ENCODE data around the gene FRMD6.

The FRMD6 gene

DNA sequence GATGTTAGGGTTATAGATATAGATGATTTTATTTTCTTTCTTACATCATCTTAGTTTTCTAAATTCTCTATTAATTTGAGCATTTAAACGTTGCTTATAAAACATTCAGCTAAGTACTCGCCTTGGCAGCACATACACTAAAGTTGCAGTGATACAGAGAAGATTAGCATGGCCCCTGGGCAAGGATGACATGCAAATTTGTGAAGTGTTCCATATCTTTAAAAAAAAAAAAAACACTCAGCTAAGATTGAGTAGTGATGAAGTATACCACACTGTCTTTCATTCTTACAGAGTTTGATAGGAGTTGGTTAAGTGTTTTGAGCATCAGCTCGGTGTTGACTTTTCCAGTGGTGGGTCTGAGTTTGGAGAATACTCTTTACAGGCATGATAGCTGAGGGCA lies 72.3 kb downstream of the FRMD6 start:
- Histone ChIP-seq H3K27me3 (no peaks in the 10 kb centered on the region), H3K4me1 (no peaks in the 10 kb centered on the region), H3K4me3 (ENCODE audit: low read depth, low read length) (no peak overlapping the region), H3K36me3 (peaks cover 51% of the 10 kb centered on the region), H3K9me3 (no peaks in the 10 kb centered on the region)
- DNase-seq = no peak
- TF ChIP-seq, protein P1, sequence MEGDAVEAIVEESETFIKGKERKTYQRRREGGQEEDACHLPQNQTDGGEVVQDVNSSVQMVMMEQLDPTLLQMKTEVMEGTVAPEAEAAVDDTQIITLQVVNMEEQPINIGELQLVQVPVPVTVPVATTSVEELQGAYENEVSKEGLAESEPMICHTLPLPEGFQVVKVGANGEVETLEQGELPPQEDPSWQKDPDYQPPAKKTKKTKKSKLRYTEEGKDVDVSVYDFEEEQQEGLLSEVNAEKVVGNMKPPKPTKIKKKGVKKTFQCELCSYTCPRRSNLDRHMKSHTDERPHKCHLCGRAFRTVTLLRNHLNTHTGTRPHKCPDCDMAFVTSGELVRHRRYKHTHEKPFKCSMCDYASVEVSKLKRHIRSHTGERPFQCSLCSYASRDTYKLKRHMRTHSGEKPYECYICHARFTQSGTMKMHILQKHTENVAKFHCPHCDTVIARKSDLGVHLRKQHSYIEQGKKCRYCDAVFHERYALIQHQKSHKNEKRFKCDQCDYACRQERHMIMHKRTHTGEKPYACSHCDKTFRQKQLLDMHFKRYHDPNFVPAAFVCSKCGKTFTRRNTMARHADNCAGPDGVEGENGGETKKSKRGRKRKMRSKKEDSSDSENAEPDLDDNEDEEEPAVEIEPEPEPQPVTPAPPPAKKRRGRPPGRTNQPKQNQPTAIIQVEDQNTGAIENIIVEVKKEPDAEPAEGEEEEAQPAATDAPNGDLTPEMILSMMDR (IDR thresholded peaks at IDR 0.05; ENCODE audit: low read depth, low read length) = no peak

DNA sequence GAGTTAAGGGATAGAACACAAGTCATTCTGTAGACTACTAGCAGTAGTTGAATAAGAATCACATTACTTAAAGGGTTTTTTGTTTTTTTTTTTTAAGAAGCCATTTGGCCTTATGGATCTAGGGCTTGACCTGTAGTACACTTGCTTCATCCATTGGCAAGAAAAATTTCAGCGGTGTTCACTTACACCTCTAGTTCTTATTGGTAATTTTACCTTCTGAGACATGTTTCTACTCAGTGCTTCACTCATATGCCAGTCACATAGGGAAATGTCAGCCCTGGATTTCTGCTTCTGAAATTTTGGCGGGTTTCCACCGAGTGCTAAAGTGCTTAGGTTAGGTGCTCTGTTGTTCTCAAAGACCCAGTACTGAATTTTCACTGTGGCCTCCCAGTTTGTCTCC lies 72.9 kb downstream of the FRMD6 start:
- Histone ChIP-seq H3K36me3 (peaks cover 49% of the 10 kb centered on the region), H3K27me3 (no peaks in the 10 kb centered on the region), H3K4me1 (no peaks in the 10 kb centered on the region), H3K4me3 (ENCODE audit: low read depth, low read length) (no peak overlapping the region), H3K9me3 (no peaks in the 10 kb centered on the region)
- DNase-seq = no peak
- TF ChIP-seq, protein P1 (IDR thresholded peaks at IDR 0.05; ENCODE audit: low read depth, low read length) = no peak

DNA sequence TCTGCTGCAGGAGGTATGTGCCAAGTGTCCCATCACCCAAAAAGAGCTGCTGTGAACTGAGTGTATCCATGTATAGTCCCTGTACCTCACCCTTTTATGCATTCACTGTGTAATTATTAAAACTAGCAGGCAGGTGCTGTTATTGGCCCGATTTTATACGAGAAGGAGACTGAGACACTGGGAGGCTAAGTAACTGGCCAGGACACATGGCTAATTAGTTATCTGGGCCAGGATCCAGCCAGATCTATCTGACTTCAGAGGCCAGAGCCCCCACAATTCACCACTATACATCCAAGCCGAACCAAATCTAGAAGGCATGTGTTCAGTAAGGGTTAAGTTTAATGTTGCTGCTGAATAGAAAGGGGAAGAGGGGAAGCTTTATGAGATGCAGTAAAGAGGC lies 73.4 kb downstream of the FRMD6 start:
- Histone ChIP-seq H3K4me1 (no peaks in the 10 kb centered on the region), H3K36me3 (peaks cover 46% of the 10 kb centered on the region), H3K4me3 (ENCODE audit: low read depth, low read length) (no peak overlapping the region), H3K9me3 (no peaks in the 10 kb centered on the region), H3K27me3 (no peaks in the 10 kb centered on the region)
- DNase-seq = no peak
- TF ChIP-seq, protein P1 (IDR thresholded peaks at IDR 0.05; ENCODE audit: low read depth, low read length) = no peak

DNA sequence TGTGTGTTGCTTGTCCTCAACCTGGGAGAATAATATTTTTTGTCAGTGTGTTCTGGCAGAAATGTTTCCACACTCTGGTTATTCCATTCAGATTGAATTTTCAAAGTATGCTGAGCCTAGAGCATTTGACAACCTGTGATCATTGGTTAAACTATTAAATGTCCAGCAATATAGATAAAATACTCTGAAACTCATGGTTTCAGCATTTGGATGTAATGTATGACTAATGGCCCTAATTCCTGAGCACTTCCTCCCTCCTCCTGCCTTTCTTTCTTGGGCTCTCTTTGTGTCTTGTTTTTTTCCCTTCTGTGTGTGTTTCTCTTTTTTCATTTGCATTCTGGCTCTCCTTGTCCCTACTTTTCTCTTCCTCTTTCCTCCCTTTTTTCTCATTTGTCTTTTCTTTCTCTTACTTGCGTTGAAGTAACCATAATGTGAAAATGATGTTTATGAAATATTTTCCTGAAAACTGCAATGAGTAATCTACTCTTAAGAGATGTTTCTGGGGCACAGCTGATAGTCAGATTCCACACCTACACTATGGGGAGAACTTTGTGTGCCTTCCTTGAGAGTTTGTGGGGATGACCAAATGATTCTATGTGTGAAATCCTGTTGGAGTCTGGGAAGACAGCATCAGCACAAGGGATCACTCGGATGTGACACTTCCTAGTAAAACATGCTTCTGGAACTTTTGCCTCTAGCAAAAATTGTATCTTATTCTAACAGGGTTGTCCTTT lies 74.6 kb downstream of the FRMD6 start:
- Histone ChIP-seq H3K4me3 (ENCODE audit: low read depth, low read length) (no peak overlapping the region), H3K9me3 (no peaks in the 10 kb centered on the region), H3K27me3 (no peaks in the 10 kb centered on the region), H3K4me1 (no peaks in the 10 kb centered on the region), H3K36me3 (peaks cover 34% of the 10 kb centered on the region)
- DNase-seq = no peak
- TF ChIP-seq, protein P1 (IDR thresholded peaks at IDR 0.05; ENCODE audit: low read depth, low read length) = no peak

DNA sequence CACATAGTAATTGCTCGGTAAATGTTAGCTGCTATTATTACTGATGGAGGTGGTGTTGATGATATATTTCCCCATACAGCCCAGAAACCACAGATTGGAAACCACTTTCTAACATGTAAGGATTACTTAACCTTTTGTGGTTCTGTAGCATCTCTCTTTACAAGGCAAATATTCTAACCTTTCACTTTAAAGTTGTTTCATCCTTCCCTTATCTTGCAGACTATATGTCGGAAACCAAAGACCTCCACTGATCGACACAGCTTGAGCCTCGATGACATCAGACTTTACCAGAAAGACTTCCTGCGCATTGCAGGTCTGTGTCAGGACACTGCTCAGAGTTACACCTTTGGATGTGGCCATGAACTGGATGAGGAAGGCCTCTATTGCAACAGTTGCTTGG lies 75.8 kb downstream of the FRMD6 start:
- no peaks in the 10 kb centered on the region for H3K9me3 ChIP-seq
- DNase-seq = no peak
- peaks cover 25% of the 10 kb centered on the region for H3K36me3 ChIP-seq
- no peak overlapping the region for H3K4me3 ChIP-seq (ENCODE audit: low read depth, low read length)
- TF ChIP-seq, protein P1 (IDR thresholded peaks at IDR 0.05; ENCODE audit: low read depth, low read length) = no peak
- H3K4me1 ChIP-seq = no peaks in the 10 kb centered on the region
- no peaks in the 10 kb centered on the region for H3K27me3 ChIP-seq

DNA sequence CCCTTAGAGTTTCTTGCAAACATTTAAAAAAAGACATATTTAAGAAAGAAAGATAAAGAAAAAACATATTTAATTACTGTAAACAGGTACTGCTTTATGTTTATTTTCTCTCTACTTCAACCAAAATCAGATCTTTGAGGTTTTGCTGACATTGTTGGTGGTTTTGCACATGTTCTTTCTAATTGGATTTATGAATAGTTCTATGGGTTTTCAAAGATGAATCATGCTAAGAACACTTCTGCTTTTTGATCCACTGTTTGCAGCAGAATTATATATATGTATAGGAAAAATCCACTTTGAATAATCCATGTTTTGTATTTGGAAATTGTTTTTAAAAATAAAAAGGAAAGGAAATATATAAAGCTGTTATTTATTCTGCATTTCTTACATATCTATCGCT lies 78.4 kb downstream of the FRMD6 start:
- no peaks in the 10 kb centered on the region for H3K9me3 ChIP-seq
- no peak for DNase-seq
- H3K27me3 ChIP-seq = no peaks in the 10 kb centered on the region
- no peaks in the 10 kb centered on the region for H3K4me1 ChIP-seq
- TF ChIP-seq, protein P1 (IDR thresholded peaks at IDR 0.05; ENCODE audit: low read depth, low read length) = no peak
- H3K36me3 ChIP-seq = peaks cover 19% of the 10 kb centered on the region
- H3K4me3 ChIP-seq (ENCODE audit: low read depth, low read length) = no peak overlapping the region

All from BE2C (cell line).